Adrenal gland (tissue), 12 donors: ENCODE data around the gene EPHA6. TPM values are rescaled to one million over a fixed set of nuclear protein-coding genes. Genes with fewer than 3 reads are reported as not detected.

ENCODE experiments used
- DNase-seq, 7 donors: peaks; one replicate each; pipeline ENCODE4 v3.0.0-alpha.2; 2019 to 2020
- H3K27ac ChIP-seq, 5 donors: fragments of 200-600 bp; sonication (generic) in 4 of 5; 1 replicate in 3 of 5; 2 replicates in 2 of 5; pipeline versions ENCODE4 v1.5.1 to v1.8.0; 2016 to 2020; ENCODE audit warnings: mild to moderate bottlenecking in 1 of 5
- H3K27me3 ChIP-seq: fragments of 200-600 bp; 2 replicates; pipeline ENCODE4 v1.8.0; 2021
- H3K36me3 ChIP-seq, 2 donors: fragments of 200-600 bp; replicated peaks in 1 of 2; 1 replicate in 1 of 2; 2 replicates in 1 of 2; pipeline versions ENCODE4 v1.5.1 to v1.8.0; 2018 to 2022
- H3K4me1 ChIP-seq, 2 donors: fragments of 200-600 bp; replicated peaks in 1 of 2; 1 replicate in 1 of 2; 2 replicates in 1 of 2; pipeline versions ENCODE4 v1.5.1 to v1.8.0; 2018 to 2021
- H3K4me3 ChIP-seq, 4 donors: fragments of 200-600 bp; sonication (generic) in 3 of 4; one replicate each; pipeline ENCODE4 v1.5.1; 2016 to 2018
- H3K9me3 ChIP-seq, 3 donors: fragments of 200-600 bp; sonication (generic) in 1 of 3; replicated peaks in 1 of 3; 1 replicate in 2 of 3; 2 replicates in 1 of 3; pipeline versions ENCODE4 v1.5.1 to v1.8.0; 2016 to 2021
- POLR2A ChIP-seq, 2 donors: fragments of 450-650 bp; IDR thresholded peaks; one replicate each; pipeline ENCODE4 v1.6.1; 2017; ENCODE audit warnings: antibody characterized with exemption in 2 of 2, mild to moderate bottlenecking in 2 of 2, moderate library complexity in 1 of 2
- WGBS, 4 donors: extraction: QIAGEN DNeasy Blood & Tissue Kit in 2 of 4; methylation state at CpG; one replicate each; pipeline versions ENCODE4 v1.1.5 to v1.1.7; 2013 to 2017; 5-methylcytosine and 5-hydroxymethylcytosine counted together
- intact Hi-C, 2 donors: fragments of 100-400 bp; cut with DNase I; formaldehyde crosslinking; loops; one replicate each; pipeline versions ENCODE4 v1.14.1 to v1.15.0; 2022 to 2023
- polyA plus RNA-seq, 3 donors: library from polyadenylated mRNA; stranded (reverse); fragments of 200-250 nt in 2 of 3; fragments of 350-450 nt in 1 of 3; fragmentation: Illumina TruSeq in 1 of 3; extraction: RNeasy Lipid Tissue Mini Kit (QIAGEN cat#74804) in 1 of 3; gene quantifications; one replicate each; pipeline ENCODE4 v1.2.3, GENCODE V29; 2013 to 2014
- total RNA-seq, 9 donors: library from RNA; depleted of rRNA in 4 of 9; stranded (reverse); fragments of >200 nt in 4 of 9; fragments of 120-200 nt in 1 of 9; fragmentation: NEBNext Ultra II Directional in 1 of 9; extraction: Animal tissue kit (Norgen Biotek cat#: 25700) in 1 of 9; gene quantifications; one replicate each; pipeline versions ENCODE4 v1.1.0 to v1.2.4, GENCODE V29; 2013 to 2023
- TF ChIP-seq, protein P1 (sequence below), 6 experiments: fragments of 450-650 bp in 4 of 6; fragments of 200-600 bp in 2 of 6; sonication (generic) in 1 of 6; IDR thresholded peaks; 1 replicate in 5 of 6; 2 replicates in 1 of 6; pipeline versions ENCODE4 v1.5.1 to v1.8.0; 2016 to 2021; ENCODE audit warnings: antibody characterized with exemption in 6 of 6, mild to moderate bottlenecking in 2 of 6, moderate library complexity in 1 of 6
- donor health status: healthy with polysubstance abuse.
- donor health status: Bipolar disorder and iron deficiency.
- donor health status: DM: yes; HTN: yes; CAD: no.
- donor health status: DM: no; HTN: no; CAD: no.
- donor health status: DM: no; HTN: no; CAD: no.
- donor health status: DM: yes; HTN: yes; CAD: no.

The EPHA6 gene
- total and polyA plus RNA-seq, 12 donors, result 0.07 to 2.1 (median 0.07) TPM; not detected in 9

DNA sequence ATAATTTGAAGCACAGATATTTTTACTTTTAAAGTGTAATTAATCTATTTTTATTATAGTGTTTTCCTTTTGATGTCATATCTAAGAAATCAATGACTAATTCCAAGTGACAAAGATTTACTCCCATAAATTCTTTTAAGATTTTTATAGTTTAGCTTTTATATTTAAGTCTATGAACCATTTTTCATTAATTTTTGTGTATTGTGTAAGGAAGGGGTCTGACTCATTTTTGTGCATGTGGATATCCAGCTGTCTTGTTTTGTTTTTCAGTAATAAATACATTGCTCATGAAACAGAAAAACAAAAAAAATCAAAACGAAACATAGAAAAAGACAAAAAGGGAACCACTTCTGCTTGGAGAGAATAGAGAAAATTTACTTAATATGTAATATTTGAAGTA lies 145.1 kb downstream of the EPHA6 start:
- WGBS, 4 donors, result 49 to 65% (median 54%) methylated on average over 1 of the region's 1 CpG
- no peak overlapping the region for H3K4me3 ChIP-seq
- H3K27ac ChIP-seq, result no peak overlapping the region
- no peaks in the 10 kb centered on the region for H3K36me3 ChIP-seq
- H3K4me1 ChIP-seq, result no peaks in the 10 kb centered on the region
- no peak for DNase-seq
- H3K9me3 ChIP-seq, result no peaks in the 10 kb centered on the region
- TF ChIP-seq POLR2A (IDR thresholded peaks at IDR 0.05), result no peak
- TF ChIP-seq, protein P1, sequence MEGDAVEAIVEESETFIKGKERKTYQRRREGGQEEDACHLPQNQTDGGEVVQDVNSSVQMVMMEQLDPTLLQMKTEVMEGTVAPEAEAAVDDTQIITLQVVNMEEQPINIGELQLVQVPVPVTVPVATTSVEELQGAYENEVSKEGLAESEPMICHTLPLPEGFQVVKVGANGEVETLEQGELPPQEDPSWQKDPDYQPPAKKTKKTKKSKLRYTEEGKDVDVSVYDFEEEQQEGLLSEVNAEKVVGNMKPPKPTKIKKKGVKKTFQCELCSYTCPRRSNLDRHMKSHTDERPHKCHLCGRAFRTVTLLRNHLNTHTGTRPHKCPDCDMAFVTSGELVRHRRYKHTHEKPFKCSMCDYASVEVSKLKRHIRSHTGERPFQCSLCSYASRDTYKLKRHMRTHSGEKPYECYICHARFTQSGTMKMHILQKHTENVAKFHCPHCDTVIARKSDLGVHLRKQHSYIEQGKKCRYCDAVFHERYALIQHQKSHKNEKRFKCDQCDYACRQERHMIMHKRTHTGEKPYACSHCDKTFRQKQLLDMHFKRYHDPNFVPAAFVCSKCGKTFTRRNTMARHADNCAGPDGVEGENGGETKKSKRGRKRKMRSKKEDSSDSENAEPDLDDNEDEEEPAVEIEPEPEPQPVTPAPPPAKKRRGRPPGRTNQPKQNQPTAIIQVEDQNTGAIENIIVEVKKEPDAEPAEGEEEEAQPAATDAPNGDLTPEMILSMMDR (IDR thresholded peaks at IDR 0.05), result no peak
- intact Hi-C loops, result no loop called here
- H3K27me3 ChIP-seq, result no peaks in the 10 kb centered on the region

DNA sequence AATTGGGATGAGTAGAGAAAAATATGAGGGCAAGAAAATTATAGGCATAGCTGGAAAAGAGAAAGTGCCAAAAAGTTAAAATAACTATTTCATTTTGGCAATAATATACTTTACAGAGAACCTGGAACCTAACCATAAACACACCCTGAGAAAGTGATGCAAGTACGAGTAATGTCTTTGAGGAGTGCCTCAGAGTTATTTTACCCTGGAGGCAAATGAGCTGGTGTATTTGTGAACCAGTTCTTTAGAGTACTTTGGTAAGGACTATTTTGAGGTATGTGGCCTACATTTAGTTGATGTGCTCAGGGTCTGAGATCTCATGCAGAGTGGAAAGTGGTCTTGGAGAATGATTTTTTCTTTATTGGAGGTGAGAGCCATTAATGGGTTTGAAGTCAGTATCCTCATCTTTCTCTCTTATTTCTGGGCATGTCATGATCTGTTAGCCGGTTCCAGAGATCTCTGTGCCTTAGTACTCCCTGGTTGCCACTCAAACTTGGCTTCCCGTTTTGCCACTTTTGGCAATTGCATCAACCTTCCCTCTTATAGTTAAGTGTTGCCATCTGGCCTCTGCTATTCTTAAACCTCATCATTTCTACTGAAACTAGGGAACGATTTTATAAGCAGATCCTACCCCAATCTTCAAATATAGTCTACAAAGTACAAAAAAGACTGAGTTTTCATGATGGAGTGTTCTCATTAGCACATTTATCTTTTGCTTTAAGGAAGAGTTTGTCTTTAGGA lies 145.7 kb downstream of the EPHA6 start:
- H3K4me1 ChIP-seq, result no peaks in the 10 kb centered on the region
- DNase-seq, result no peak
- 65 to 81% (median 74%) methylated on average over 4 of the region's 4 CpGs for WGBS, 4 donors
- no peaks in the 10 kb centered on the region for H3K36me3 ChIP-seq
- no peak overlapping the region for H3K27ac ChIP-seq
- H3K4me3 ChIP-seq, result no peak overlapping the region
- H3K27me3 ChIP-seq, result no peaks in the 10 kb centered on the region
- TF ChIP-seq POLR2A (IDR thresholded peaks at IDR 0.05), result no peak
- TF ChIP-seq, protein P1 (IDR thresholded peaks at IDR 0.05), result no peak
- no peaks in the 10 kb centered on the region for H3K9me3 ChIP-seq
- intact Hi-C loops, result no loop called here

DNA sequence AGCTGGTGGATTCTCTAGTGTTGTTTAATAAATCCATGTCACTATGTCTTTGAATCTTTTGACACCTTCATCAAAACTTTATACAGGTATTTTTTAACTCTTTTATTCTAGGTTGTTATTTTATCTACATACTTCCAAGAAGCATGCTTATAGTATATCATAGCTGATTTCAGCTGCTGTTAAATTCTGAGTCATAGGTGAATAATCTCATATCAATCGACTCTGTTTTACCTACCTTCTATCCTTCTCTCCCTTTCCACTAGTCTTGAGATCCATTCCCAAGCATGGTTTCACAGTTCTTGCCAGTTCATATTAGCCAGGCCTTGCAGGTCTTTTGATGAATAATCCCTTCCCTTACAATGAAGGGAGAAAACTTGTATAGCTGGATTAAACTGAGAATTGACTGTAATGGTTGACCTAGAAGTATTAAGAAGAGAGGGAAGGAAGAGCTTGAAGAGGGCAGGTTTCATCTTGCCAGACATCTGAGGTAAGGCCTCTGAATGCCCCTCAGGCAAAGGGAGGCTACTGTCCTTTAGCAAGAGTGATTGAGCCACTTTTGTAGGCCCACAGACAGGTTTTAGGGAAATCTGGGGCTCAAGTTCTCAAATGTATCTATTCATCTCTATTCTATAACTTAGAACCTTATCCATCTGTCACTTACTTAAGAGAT lies 146.4 kb downstream of the EPHA6 start:
- Histone ChIP-seq H3K36me3 (no peaks in the 10 kb centered on the region), H3K27me3 (no peaks in the 10 kb centered on the region), H3K27ac (no peak overlapping the region), H3K9me3 (no peaks in the 10 kb centered on the region), H3K4me3 (no peak overlapping the region), H3K4me1 (no peaks in the 10 kb centered on the region)
- no peak for TF ChIP-seq POLR2A (IDR thresholded peaks at IDR 0.05)
- TF ChIP-seq, protein P1 (IDR thresholded peaks at IDR 0.05), result no peak
- intact Hi-C loops, result no loop called here
- DNase-seq, result no peak
- 65 to 84% (median 67%) methylated on average over 1 of the region's 1 CpG for WGBS, 4 donors

DNA sequence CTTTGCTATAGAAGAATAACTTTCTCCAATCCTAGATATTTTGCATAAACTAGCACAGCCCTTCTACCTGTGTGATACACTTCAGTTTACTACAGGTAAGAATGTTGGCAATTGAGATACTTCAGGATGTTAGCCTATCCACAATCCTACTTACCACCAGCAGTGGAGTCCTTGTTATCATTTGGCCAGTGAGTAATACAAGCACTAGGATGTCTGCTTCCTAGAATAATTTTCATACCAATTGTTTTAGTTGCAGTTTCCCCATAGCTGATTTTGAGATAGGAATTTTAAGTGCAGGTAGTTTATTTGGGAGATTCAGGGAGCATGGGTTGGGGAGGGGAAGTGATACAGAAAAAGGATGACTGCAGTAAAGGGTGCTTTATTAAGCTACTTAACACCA lies 147.2 kb downstream of the EPHA6 start:
- Histone ChIP-seq H3K27ac (no peak overlapping the region), H3K36me3 (no peaks in the 10 kb centered on the region), H3K27me3 (no peaks in the 10 kb centered on the region), H3K4me1 (no peaks in the 10 kb centered on the region), H3K4me3 (no peak overlapping the region), H3K9me3 (no peaks in the 10 kb centered on the region)
- TF ChIP-seq POLR2A (IDR thresholded peaks at IDR 0.05), result no peak
- TF ChIP-seq, protein P1 (IDR thresholded peaks at IDR 0.05), result no peak
- DNase-seq, result no peak
- intact Hi-C loops, result no loop called here
